ENCODE data around the gene MARCHF3.
"Not testable (repeated sequence)": the region's sequence is repeated elsewhere in the genome, so short reads cannot be mapped to it uniquely, and the experiment has no call there.

The MARCHF3 gene

DNA sequence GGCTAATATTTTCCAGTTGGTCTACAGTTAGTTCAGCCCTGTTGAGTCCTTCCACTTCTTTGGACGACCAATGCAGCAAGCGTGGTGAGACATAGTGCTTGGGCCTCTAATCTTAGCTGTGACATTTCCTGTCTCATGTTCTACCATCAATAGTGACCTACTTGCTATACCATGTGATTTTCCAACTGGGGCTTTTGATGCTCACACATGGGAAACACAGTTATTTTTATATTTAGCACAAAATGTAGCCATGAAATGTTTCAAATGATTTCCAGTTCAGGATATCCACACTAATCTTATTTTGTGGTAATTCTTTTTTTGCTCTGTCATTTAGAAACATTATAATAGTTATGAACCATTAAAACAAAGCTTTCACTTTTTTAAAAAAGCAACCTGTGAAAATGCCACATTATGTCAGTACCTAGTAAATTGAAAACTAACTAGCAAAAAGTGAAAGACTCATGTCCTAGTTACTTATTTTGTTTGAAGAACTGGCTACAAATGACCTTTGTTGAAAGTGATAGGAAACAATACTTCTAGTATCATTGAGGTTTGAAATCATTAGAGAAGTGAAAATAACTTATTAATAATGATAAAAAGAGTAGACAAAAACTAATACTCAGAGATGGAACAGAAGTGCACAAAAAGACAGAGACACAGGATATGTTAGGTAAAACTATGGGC is 18.3 kb downstream of the MARCHF3 start:
- no peak for DNase-seq (ENCODE audit: low read depth)

DNA sequence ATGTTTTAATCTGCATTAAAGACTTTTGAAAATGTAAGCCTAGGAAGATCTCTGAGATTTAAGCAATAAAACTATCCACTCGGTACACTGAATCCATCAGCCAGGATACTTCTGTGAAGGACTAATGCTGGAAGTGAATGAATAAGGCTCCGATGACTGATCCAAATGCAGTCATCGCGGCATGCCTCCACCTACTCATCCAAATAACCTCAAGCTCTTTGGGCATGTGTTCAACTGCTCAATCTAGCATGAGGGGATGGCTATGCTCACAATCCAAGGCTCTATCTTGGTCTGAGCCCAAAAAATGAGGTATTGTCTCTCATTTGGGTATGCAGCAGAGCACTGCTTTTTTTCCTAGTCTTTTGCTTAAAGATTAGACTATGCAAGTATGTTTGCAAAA is 19.2 kb downstream of the MARCHF3 start:
- peak; percentile 76 for DNase-seq (ENCODE audit: low read depth)

DNA sequence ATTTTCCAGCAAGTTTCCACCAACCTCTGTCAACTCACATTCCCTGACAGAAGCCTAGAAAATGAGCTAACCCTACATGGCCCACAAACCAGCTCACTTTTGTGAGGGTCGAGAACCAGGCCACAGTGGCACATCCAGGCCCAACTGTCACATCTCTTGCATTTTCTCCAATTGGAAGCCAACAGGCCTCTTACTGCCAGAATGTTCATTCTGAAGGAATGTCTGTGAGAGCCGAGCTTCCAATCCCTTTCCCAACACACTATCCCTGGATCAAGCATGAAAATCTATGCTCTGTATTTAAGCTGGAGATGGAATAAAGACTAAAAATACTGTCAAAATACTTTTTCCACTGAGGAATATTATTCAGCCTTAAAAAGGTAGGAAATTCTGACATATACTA is 20.0 kb downstream of the MARCHF3 start:
- DNase-seq (ENCODE audit: low read depth), result peak; percentile 22

DNA sequence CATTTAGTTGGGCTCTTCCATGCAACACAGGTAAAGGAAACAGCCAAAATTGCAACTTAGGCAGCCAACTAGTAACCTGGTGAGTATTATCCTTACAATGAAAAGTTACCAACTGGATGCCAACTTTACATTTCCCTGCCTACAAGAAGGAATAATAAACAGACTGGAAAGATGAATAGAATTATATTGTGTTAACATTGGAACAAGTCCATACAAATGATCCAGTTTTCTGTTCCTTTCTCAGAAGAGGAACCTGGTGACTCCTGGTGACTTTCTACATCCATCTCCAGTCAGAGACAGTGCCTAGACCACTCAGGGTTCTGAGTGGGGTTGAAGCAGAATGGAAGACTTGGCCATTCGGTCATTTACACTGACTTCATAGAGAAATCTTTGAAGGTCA is 20.6 kb downstream of the MARCHF3 start:
- no peak for DNase-seq (ENCODE audit: low read depth)

DNA sequence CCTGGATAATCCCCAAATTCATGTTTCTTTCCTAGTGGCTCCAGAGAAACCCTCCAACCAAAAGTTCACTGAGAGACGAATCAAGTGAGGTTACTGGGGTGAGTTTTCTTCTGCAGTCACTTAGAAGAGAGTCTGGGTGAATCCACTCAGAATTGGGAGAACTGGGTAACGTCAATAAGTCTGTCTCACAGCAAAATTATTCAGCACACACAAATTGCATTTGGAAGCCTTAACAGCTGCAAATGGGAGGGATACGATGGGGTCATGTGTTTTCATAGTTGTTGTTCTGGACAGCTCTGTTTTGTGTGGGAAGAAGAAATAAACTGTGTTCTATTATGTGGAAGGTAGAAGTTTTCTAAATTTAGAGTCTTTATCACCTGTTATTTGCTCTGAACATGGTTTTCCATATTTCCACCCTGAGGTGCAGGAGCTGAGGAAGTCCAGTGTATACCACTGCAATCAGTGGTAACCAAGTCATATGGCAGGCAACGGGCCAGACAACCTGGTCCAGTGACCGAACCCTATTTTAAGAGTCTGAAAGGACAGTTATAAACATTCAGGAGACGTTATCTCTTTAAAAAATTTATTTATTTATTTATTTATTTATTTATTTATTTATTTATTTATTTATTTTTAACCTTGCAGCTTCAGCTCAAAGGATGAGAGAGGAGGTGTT is 21.9 kb downstream of the MARCHF3 start:
- DNase-seq (ENCODE audit: low read depth), result no peak

DNA sequence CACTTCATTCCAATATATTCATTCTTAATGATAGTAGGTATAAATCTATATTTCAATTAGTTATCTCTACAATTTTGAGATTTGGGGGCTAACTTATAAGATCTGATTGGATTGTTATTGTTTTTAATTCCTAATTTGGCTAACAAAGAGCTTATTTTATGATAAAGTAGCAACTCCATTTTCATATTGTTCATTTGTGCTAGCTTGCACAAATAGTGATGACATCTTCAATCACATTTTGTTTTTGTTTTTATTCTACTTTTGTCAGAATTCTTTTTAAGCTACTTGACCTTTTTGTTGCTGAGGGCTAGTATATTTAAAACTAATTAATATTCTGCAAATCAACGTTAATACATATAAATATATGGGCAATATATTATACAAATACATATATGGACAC is 22.8 kb downstream of the MARCHF3 start:
- DNase-seq (ENCODE audit: low read depth), result no peak

DNA sequence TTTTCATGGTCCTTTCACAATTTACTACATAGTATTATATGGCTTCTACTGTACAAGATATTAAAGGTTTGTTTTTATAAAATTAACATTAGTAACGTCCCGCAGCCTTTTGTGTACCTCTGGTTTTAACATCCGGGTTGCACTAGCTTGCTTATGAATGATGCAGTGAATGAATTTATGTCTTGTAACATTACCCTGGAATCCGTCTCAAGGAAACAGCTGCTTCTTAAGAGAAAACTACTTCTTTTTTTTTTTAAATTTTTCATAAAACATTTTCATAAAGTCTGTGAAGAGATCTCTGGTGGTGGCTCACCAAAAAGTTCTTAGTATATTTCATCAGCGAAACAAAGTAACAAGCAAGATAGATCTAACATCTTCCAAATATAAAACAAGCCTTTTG is 23.6 kb downstream of the MARCHF3 start:
- no peak for DNase-seq (ENCODE audit: low read depth)

DNA sequence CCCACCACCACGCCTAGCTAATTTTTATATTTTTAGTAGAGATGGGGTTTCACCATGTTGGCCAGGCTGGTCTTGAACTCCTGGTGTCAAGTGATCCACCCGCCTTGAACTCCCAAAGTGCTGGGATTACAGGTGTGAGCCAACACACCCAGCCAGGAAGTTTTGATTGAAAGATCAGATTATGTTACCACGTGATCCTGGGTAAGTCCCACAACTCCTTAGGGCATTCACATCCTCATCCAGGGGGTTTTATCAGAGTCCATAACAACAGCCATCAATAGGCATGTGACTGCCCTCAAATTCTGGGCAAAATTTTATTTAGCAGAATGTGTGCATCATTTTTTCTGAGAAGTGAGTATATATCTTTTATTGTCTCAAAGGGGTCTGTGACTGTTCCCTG is 25.1 kb downstream of the MARCHF3 start:
- not testable (repeated sequence) for DNase-seq (ENCODE audit: low read depth)

DNA sequence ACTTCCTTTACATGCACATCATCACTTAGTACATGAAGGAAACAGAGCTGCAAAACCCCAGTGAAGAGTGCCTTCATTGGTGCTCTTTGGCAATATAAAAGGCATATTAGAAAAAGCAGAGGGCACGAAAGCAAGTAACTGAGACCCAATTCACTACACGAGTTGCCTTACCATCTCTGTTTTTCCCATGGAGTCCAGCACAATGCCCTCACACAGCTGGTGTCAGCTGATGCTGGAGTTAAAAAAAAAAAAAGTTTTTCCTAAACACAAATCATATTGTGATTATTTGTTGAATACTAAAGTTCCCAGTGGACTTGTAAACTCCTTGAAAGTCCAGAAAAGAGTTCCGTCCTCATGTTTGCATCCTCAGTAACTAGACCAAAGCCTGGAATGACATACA is 25.6 kb downstream of the MARCHF3 start:
- DNase-seq (ENCODE audit: low read depth), result no peak

DNA sequence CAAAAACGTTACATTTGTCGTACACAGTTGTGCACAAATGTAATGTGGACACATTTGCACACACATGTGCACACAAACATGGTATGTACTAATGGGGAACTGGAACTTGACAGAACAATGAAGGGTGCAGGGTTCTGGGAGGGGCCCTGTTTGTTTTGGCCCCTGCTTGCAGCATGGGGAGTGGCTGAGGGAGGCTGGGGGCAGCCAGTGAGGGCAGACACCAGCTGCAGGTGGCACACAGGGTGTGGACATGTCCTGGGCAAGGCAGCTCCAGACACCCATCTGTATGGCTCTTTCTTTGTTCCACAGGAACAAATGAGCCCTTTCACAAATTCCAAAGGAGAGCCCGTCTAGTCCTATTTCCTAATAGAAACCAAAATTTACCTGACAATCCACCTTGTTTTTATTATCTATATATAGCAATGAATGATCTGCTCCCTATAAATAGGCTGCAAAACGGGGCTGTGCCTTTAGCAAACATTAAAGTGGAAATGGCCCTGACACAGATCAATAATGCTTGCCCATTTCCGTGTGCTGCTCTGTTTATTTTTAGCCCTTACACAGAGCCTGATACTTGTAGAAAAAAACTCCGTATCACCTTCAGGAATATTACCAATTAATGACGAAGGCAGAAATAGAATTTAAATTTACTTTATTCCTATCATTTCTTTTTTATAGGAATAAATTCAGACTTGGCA is 26.4 kb downstream of the MARCHF3 start:
- DNase-seq (ENCODE audit: low read depth), result no peak

DNA sequence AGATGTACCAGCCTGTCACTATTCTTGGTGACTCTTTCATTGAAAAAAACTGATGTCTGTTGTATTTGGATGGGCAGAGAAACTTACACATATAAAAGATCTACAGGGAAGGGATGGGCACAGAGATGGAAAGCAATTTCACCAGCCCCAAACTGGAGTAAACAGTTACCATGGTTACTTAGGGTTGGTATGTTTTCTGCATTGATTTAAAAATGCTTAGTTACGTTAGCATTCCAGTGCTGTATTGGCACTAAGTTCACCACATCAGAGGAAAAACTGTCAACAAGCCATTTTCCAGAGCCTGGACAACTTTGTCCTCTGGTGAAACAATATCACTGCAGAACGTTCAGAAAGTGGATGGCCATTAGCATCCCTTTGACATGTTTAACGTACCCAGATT is 28.0 kb downstream of the MARCHF3 start:
- DNase-seq (ENCODE audit: low read depth), result peak; percentile 52

DNA sequence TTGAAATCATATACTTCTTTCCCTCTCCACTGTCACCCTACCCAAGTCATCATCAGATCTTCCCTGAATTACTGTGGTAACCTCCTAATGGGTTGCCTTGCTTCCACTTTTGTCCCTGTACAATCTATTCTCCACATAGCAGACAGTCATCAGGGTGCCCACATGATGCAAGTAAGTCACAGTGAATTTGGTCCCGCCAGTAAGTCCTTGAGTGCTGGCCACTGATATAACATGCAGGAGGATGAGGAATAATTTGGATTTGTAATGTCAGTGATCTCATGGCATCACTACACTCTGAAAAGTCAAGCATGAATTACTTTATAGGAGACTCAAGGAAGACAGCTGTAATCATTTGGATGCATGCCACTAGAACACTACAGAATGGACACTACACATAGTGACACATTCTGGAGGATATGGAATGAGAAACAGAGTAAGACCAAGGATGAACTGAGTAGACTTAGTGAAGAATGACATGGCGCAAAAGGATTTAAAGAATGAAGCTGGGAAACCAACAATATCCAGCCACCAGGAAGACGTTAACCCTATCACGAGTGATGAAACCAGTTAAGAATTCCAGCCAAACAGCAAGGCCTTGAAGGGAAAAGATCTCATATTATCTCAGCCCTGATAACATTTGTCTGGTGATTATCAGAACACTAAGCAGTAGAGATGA is 28.6 kb downstream of the MARCHF3 start:
- DNase-seq (ENCODE audit: low read depth), result peak; percentile 93

DNA sequence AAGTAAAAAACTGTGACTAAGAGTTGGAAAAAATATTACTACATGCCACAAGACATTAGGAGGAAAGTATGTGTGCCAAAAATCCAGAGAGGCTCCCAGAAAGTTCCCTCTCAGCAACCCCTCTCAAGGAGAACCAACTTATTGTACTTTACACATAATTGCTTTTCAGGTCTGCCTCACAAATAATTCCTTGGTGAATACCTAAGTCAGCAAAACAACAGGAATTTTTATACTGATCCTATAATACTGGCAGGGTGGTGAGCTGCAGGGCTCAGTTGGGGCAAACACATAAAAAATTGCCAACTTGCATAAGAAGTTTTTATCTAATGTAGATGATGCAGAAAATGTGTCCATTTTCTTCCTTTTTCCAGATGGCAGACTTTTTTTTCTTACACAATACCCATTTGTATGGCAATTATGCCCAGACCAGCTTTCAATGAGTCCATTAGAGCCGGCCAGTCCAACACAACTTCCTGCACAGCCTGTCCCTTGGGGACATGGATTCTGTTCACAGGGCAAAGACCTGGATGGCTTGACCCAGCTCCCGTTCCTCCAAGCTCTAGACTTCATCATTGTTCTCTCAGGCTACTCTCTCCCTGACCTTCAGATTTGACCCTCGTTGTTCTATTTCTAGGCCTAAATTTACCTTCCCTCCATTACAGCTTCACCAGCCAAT is 31.3 kb downstream of the MARCHF3 start:
- no peak for DNase-seq (ENCODE audit: low read depth)

DNA sequence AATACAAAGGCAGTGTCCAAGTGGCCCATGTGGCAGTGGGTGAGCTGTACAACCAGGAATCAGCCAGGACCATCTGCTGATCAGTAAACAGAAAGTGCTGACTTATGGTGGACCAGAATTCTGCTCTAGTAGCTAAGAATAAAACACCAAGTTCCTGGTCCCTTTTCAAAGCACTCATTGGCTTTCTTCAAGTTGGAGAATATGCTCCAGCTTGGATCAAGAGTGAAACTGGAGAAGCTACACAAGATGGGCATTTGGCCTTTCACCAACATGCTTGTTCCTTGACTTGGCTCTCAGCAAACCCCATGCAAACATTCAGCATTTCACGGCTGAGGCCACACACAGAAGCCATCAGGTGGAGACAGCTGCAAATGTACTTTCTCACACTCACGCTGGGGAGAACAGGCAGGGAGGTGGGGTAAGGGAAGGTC is 32.1 kb downstream of the MARCHF3 start:
- DNase-seq (ENCODE audit: low read depth), result peak; percentile 11

DNA sequence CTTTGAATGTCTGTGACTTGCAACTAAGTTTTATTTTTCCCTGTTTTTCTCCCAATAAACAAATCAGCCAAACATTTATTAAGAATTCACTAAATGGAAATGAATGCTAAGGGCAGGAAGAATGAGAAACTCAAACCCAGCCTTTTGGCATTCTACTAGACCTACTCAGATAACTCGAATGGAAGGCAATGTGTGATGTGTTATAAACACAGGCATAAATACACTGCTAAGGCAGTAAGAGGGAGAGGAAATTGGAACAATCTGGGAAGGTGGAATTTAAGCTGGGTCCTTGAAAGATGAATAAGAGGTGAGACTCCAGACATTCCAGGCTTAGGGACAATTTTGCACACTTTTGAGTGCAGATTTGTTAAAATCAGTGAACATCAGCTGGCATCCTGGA is 34.7 kb downstream of the MARCHF3 start:
- no peak for DNase-seq (ENCODE audit: low read depth)

DNA sequence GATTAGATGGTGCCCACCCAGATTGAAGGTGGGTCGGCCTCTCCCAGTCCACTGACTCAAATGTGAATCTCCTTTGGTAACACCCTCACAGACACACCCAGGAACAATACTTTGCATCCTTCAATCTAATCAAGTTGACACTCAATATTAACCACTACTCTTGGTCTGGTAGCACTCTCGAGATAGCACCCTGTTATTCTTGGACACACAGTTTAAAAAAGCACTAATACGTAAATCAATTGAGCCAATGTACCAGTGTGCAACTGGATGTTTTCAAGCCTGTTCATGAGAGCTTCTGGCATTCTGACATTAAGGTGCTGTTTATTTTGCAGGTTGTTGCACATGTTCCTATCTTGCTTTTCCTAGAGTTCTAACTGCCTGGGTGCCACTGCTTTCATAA is 35.3 kb downstream of the MARCHF3 start:
- DNase-seq (ENCODE audit: low read depth), result no peak

DNA sequence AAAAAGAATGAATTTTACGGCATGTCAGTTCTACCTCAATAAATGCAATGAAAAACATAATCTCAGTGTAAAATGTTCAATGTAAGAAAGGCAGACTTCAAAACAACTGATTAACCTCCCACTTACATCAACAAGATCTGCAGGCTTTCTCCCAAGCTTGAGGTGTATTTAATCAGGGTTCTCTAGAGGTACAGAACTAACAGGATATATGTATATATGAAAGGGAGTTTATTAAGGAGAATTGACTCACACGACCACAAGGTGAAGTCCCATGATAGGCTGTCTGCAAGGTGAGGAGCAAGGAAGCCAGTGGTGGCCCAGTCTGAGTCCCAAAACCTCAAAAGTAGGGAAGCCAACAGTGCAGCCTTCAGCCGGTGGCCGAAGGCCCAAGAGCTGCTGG is 35.9 kb downstream of the MARCHF3 start:
- DNase-seq (ENCODE audit: low read depth), result no peak

DNA sequence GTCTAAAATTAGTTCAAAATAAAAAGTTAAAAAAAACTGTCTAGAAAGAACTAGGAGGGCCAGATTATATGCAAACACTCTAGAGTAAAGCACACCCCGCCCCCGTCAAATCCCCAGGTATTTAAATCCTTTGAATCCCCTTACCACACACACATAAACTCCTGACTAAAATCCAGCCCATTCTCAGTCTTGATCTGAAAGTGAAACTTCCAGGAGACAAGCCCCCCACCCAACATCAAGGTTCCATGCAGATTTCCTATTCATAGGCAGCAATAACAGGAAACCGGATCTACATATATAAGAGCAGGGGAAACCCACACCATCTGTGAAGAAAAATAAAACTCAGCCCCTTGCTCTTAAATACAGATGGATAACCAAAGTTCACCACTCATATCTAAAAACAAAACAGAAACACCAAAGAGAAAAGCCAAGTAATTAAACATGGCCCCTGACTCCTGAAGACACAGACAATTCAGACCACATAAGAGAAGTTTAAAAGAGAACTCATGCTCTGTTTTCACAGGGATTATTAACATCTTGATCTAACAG is 42.3 kb downstream of the MARCHF3 start:
- DNase-seq (ENCODE audit: low read depth), result no peak

DNA sequence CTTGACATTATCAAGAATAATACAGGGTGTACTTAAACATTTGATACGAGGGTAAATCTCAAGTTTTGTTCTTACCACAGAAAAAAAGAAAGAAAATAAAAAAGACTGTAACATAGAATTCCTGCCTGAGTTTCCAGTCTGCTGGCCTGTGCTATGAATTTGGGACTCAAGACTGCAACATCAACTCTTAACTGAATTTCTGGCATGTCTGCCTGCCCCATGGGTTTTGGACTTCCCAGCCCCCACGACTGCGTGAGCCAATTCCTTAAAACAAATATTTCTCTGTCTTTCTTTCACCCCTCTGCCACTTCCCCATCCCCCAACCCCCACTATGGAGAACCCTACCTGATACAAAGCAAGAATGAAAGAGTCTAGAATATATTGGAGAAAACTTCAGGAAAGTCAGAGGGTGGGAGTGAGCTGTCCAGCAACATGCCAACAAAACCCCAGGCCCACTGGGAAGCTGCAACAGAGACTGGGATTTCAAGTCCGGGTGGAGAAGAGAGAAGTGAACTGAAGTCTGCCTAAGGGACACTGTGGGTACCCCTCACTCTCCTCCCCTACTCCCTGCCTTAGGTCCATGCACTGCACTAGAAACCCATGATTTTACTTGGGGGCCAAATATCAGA is 43.0 kb downstream of the MARCHF3 start:
- DNase-seq (ENCODE audit: low read depth), result no peak

DNA sequence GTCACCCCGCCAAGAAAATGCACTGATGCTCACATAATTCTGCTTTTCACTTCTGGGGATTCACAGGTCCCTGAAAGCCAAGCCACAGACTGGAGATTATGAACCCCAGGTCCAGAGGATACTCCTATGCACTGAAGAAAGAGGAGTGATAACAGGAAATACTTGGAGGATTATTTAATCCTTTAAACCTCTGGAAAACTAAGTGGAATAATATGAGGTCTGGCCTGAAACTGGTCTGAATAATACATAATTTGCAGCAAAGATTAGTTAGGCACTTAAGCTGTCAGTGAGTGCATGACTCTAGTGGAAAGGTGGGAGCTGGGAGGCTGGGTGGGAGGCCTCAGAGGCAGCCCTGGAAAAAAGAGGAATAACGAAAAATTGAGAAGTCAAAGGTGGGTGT is 45.7 kb downstream of the MARCHF3 start:
- no peak for DNase-seq (ENCODE audit: low read depth)

DNA sequence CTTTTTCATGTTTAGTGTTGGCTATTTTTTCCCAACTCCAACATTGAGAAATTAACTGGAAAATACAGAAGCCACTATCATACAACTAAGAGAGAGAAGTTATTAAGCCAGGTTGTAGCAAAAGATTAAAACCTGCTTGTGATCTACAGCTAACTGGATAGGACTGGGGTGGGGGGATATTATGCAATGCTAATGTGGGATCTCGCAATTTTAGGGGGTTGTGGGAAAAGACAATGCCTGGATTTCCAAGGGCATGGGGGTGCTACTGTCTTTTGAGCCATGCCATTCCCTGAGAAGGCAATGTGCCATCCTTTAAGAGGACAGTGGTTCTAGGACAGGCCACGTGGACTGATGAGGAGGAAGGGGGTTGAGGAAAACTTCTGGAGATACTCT is 46.5 kb downstream of the MARCHF3 start:
- no peak for DNase-seq (ENCODE audit: low read depth)
